ENCODE results near the gene WWTR1.
A peak's percentile ranks its signal among the peaks of the same experiment; 100 is the strongest.

WWTR1 gene

DNA sequence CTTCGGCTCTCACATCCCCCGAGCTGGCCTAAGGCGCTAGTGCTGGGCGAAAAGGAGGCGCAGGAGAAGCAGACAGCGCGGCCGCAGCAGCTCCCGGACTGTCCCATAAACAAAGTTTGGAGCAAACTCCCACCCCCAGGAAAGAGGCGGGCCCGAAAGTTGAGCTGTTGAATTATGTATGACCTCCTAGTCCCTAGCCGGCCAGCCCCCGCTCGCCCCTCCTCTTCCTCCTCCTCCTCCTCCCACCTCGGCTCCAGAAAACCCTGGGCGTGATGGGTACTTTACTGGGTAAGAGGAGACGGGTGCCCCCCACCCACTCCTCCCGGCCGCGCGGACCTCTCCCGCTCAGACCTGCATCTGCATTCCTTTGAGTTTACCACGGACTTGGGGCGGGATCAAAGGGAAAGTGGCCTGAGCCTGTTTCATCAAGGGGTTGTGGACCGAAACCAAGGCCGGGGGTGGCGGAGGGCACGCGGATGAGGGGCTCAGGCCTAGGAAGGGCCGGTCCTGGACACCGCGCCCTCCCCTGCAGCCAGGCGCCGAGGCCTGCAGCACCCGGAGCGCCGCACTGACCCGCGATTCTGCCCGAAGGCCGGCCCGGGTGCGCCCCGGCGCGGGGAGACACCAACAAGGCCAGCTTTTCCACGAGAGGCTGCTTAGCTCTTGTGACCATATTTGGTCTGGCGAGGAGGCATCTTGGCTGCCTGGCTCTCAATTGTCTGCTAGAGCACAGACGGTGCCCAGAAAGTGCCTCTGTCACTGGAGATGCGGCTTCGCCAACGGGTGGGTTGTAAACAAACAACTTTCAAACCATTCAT is at the start of gene WWTR1:
TSS of gene WWTR1 (minus strand) at position 100 of the 818 bp plus-strand sequence. CDS start 719 bp downstream, outside the sequence.
- peak; percentile 97 for DNase-seq

DNA sequence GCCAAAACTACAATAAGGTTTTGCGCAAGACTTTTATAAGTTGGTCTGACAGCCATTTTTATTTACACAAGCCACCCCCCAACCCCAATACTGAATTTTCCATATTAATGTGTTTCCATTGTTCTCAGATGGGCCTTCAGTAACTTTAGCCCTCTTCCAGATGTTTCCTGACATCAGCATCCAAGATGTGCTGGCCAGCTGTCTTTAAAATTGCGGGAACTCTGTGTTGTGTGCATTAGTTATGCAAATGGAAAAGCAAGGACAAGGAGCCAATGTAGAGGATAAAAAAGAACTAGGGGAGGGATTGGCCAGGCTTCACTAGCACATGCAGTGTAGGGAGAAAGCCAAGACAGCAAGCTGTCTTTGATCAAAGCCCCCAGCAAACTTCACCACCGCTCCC is 49.1 kb upstream of the WWTR1 start:
- DNase-seq = peak; percentile 90

DNA sequence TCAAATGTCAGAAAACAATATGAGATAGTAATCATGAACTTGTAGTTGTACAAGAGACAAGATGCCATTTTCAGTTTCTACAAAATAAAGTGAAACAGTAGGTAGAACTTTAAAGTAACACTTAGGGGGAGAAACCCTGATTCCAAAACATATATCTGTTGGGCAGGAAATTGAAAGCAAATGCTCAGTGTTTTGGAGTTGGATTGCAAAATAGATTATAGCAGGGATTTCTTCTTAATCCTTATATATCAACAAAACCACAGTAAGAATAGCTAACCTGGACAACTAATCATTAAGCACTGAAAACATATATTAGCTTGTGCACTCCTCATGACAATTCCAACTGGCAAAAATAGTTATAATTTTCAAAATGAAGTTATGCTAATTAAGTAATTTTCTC is 47.6 kb upstream of the WWTR1 start:
- DNase-seq = no peak

- DNase-seq = no peak
Observed at GRCh38 chr3:149703466-149703865, 45.6 kb upstream of the WWTR1 start.

GRCh38 chr3:149702691-149703441 is 45.0 kb upstream of the WWTR1 start:
- DNase-seq = no peak

DNA sequence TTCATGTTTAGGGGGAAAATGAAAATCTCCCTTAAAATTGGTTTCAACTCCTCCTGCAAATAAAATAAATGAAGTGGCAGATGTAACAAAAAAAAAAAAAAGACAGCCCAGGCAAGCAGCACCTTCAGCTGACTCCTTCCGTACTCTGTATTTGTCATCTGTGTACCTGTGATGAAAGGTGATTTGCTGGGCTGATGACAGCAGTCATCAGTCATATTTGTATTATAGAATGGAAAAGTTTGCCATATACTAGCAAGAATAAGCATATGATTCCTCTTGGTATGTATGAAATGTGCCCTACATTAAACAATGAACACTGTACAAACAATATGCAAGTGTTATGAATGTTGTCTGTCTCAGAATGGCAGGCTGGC is 44.1 kb upstream of the WWTR1 start:
- no peak for DNase-seq

DNA sequence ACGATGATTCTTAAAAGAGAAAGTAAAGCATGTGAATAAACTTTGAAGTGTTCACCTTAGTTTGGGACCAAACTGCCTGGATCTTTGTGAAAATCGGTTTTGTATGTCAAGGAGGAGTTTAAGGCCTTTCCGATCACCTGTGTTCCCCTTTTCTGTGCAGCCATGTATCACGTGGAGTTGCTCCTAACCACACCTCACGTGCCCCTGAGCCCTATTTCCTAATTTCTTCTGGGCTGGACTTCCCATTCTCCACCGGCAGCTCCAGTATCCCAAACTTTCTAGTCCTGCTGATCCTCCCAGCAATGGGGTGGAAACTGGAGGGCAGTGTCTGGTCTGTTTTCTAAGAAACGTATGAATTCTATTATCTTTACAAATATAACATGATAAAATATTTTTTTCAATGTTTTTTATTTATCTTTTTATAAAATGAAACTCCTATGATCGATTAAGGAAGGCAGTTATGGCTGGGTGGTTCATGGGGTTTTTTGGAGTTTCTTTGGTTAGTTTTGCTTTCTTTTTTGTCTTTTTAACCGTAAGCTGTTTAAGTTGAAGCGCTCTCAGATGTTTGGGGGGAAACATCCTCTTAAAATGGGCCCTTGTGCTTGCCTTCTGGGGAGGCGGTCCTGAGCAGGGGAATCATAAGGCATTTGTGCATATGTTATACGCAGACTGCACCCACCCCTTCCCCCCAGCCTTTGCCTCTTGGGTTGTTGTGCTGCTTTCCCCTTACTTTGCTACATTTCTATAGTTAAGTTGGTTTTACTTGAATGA is 43.6 kb upstream of the WWTR1 start:
- DNase-seq = no peak

DNA sequence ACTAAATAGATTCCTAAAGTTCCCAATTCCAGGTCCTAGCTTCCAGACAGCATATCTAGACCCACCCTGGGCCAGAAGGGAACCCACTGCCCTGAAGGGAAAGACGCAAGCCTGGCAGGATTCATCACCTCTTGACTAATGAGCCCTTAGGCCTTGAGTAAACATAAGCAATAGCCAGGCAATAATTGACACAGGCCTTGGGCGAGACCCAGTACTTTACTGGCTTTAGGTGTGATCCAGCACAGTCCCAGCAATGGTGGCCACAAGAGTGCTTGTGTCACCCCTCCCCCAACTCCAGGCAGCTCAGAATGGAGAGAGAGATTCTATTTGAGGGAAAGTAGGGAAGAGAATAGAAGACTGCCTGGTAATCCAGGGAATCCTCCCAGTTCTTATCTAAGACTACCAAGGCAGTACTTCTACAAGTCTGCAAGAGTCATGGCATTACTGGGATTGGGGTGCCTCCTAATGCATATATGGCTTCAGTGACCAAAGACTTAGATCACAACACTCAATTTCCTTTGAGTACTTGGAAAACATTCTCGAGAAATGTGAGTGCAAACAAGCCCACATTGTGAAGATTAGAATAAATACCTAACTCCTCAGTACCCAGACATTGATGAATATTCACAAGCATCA is 30.4 kb upstream of the WWTR1 start:
- no peak for DNase-seq

DNA sequence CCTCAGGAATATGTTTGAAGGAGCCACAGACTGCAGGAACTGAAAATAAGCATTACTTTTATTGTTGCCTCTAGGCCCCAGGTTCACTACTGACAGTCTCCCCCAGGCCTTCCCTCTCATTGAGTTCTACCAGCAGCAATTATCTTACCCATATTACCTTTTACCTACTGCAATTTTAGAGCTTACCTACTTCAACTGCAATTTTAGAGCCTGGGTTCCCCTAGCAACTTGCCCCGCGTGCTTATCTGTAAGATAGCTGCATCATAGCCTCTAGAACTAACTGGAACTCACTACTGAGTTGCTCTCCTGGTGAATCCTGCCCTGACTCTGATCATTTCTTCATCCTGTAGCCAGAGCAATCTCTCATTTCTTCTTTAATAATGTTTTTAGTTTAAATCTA is 29.2 kb upstream of the WWTR1 start:
- DNase-seq = no peak

- no peak for DNase-seq
Observed at GRCh38 chr3:149678351-149678950, 20.6 kb upstream of the WWTR1 start.

DNA sequence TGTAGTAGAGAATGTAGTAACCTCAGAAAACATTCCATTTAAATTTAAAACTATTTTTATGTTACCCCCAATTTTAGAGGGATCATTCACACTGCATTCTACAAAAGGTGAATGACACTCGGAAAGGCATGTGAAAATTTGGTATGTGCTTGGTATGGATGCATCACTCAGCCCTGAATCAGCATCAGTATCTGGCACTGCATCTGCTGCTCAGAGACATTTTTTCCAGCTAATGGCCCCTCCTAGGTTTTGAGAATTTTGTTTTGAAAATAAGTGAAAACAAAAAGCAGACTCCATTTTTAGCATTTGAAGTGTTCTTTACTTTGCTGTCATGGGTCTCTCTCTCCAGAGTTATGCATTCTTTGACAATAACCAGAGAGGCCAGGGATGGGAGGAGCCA is 15.6 kb upstream of the WWTR1 start:
- no peak for DNase-seq

DNA sequence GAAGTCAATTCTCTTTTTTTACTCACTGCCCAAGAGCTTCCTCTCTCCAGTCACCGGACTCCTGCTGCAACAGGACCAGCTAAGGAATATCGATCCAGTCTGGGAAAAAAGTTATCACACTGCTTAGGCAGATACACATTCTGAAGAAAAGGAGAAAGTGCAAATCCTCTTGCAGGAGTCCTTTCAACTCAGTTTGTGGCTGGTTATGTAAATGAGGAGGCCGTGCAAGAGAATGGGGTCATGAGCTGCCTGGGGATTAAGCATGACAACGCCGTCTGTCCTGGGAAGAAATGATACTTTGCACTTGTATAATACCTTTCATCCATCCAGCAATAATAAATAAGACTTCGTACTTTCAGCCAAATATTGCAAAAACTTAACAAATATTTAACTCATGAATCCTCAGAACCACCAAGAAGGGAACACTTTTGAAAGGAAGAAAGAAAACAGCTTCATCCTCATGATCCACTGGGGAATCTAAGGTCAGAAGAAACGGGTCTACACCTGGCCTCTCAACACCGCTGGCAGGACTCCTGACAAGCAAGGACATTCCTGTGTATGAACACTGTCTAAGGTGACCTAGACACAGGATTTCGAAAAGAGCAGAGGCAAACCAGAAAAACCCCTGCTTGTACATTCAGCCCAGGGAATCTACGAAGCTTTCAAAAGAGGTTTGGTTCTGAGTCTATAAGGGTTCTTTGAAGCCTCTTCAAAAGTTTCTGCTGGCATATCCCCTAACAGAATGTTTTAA is 13.1 kb upstream of the WWTR1 start:
- no peak for DNase-seq

DNA sequence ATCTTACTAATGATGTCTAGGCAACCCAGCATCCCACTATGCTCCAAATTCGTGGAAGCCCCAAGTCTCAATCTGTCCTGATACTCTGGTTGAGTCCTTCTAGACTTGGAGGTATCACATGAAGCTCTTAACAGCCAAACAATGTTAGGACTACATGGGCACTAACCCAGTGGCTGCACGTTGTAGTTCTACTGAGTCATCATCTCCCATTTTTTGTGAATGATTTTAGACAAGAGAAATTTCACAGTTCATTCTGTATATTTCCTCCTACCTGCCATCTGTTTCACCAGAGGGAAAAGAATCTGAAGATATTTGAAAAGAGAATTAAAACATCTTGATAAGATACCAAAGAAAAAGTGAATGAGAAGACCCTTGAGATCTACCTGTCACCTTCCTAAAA is 9.8 kb upstream of the WWTR1 start:
- no peak for DNase-seq

GRCh38 chr3:149663966-149664365 is 6.1 kb upstream of the WWTR1 start:
- DNase-seq = no peak

DNA sequence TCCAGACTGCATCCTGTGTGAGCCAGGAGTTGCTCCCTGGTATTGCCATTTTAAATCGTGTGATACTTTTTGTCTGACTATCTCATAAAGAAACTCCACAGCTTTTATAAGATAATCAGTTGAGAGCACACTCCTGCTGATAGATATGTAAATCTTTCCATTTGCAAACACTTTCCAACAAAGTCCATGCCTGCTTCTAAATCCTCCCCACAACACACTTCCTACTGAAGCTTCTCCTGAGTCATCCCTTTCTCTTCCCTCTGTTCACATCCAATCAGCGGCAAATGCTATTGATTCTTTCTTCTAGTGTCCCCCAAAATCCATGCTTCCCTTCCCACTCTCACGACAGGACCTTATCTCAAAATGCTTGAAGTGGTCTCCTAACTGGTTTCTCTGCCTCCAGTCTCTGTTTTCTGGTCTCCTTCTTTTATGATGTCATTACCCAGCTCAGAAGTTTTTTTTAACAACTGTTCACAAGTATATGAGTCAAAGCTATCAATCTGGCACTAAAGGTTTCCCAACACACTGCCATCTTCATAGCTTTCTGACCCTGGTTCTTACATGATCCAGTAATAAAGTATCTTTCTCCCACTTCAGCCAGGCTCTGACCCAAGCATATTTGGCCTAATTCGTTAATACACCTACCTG is 4.5 kb upstream of the WWTR1 start:
- DNase-seq = no peak

DNA sequence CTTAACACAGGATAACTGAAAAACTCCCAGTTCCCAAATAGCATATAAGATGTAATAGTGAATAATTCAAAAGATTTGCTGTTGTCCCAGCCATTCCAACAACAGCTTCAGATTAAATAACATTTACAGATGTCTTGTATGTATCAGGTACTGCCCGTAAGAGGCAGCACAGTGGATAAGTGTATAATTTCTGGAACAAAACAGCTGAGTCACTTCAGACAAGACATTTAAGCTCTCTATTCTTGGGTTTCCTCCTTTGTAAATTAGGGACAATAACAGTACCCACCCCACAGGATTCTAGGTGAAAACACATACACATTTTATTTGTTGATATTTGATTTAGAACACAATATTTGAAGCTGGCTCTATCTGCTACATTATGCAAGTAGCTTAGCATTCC is 2.6 kb upstream of the WWTR1 start:
- DNase-seq = no peak

GRCh38 chr3:149658744-149659497 is 1.1 kb upstream of the WWTR1 start:
- DNase-seq = peak; percentile 76

DNA sequence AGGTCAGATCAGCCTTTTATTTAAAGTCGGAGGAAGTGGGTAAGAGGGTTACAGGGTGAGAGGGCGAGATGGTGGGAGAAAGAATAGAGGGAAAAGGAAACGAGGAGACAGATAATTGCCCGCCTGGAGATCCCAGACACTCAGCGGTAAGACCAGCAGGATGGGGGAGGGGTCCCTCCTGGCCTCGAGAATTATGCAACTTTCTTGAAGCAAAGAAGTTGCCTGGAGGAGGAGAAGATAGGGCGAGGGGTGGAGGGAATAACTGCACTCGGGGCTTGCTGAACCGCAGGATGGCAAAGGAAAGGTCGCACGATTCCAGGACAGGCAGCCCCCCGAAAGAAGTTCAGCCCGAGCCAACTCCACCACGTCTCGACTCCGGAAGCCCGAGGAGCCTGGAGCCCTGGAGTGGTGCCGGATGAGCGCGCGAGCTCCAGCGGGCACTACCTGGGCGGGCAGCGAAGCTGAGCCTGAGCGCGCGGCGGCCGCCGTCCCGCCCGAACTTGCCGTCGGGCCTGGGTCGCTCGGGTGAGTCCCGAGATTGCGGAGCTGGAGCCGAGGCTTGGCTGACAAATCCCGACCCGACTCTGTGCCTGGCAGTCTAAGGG is 402 bp downstream of the WWTR1 start:
- DNase-seq = no peak

DNA sequence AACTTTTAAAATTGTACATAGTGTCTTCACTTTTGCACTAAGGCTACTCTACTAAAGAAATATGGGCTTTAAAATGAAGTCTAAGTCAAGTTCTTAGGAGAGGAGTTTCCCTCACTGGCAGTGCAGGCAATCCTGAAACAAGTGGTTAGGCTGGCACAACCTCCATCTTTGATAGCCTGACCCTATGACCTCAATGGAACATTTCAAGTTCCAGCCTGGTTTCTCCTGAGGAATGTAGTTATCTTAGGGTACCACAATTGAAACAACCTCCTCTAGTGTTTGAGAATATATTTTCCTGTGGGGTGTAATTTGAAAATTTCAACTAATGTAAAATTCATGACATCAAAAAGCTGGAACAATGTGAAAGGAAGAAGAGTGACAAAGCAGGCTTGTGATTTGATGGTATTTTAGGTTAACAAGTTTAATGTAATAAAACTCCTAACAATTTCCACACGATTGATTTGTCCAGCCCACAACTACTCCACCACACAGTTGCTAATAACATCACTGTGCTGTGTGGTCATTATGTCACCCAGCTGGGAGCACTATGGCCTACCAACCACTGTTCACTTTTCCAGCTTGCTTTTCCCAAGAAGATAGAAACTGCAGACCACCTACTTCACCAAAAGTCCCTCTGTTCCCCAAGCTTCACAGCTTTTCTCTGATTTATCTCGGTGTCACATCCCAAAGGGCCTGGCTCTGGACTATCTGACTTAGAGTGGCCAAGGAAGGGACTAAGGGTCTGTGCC is 1.8 kb downstream of the WWTR1 start:
- DNase-seq = no peak

Measured in femur (tissue), 1 donor.